Neural progenitor cell (in vitro differentiated cells): ENCODE data around the gene DRD1. TPM values are rescaled to one million over a fixed set of nuclear protein-coding genes. Genes with fewer than 3 reads are reported as not detected.

Experiments used
- DNase-seq: peaks from one replicate; pipeline ENCODE4 v3.0.0-alpha.2; 2016; ENCODE audit warnings: low spot score
- H2AFZ ChIP-seq: fragments of 200-600 bp; sonication (generic); replicated peaks from 2 replicates; pipeline ENCODE4 v1.6.1; 2016; ENCODE audit warnings: antibody characterized with exemption
- H3F3A ChIP-seq: fragments of 200-600 bp; sonication (generic); 2 replicates; pipeline ENCODE4 v1.6.1; 2016; ENCODE audit warnings: antibody characterized with exemption, low read depth
- H3K27ac ChIP-seq: fragments of 200-600 bp; sonication (generic); 2 replicates; pipeline ENCODE4 v1.5.1; 2016; ENCODE audit warnings: mild to moderate bottlenecking
- H3K27me3 ChIP-seq: fragments of 200-600 bp; sonication (generic); 2 replicates; pipeline ENCODE4 v1.6.1; 2016; ENCODE audit warnings: mild to moderate bottlenecking, moderate library complexity
- H3K36me3 ChIP-seq: fragments of 200-600 bp; sonication (generic); 2 replicates; pipeline ENCODE4 v1.5.1; 2016
- H3K4me1 ChIP-seq: fragments of 200-600 bp; sonication (generic); 2 replicates; pipeline ENCODE4 v1.6.1; 2016; ENCODE audit warnings: mixed run types
- H3K4me2 ChIP-seq: fragments of 200-600 bp; sonication (generic); 2 replicates; pipeline ENCODE4 v1.6.1; 2016
- H3K4me3 ChIP-seq: fragments of 200-600 bp; sonication (generic); 2 replicates; pipeline ENCODE4 v1.5.1; 2016
- H3K79me2 ChIP-seq: fragments of 200-600 bp; sonication (generic); 2 replicates; pipeline ENCODE4 v1.6.1; 2016; ENCODE audit warnings: low read depth
- H3K9ac ChIP-seq: fragments of 200-600 bp; sonication (generic); 2 replicates; pipeline ENCODE4 v1.6.1; 2016
- H3K9me3 ChIP-seq: fragments of 200-600 bp; sonication (generic); 2 replicates; pipeline ENCODE4 v1.5.1; 2016; ENCODE audit warnings: low read depth
- H4K20me1 ChIP-seq: fragments of 200-600 bp; sonication (generic); 2 replicates; pipeline ENCODE4 v1.6.1; 2016; ENCODE audit warnings: low read depth
- H3K27ac Mint-ChIP-seq: 3 replicates; pipeline ENCODE4 v1.8.0; 2021; ENCODE audit warnings: mixed read lengths
- H3K27me3 Mint-ChIP-seq: 2 replicates; pipeline ENCODE4 v1.8.0; 2022; ENCODE audit warnings: low read depth, mild to moderate bottlenecking, inconsistent platforms, moderate library complexity, mixed read lengths; ENCODE audit not compliant: insufficient read depth
- H3K36me3 Mint-ChIP-seq: 3 replicates; pipeline ENCODE4 v1.8.0; 2021; ENCODE audit warnings: mixed read lengths
- H3K4me1 Mint-ChIP-seq: 3 replicates; pipeline ENCODE4 v1.8.0; 2021; ENCODE audit warnings: mixed read lengths
- H3K4me3 Mint-ChIP-seq: 3 replicates; pipeline ENCODE4 v1.8.0; 2021; ENCODE audit warnings: mild to moderate bottlenecking, moderate library complexity, mixed read lengths
- H3K9me3 Mint-ChIP-seq: 3 replicates; pipeline ENCODE4 v1.8.0; 2020; ENCODE audit warnings: mixed read lengths
- EZH2 ChIP-seq: fragments of 200-600 bp; sonication (generic); IDR thresholded peaks from 2 replicates; pipeline ENCODE4 v1.6.1; 2017; ENCODE audit warnings: antibody characterized with exemption, mild to moderate bottlenecking, moderate library complexity
- EZH2phosphoT487 ChIP-seq: fragments of 200-600 bp; sonication (generic); IDR thresholded peaks from 2 replicates; pipeline ENCODE4 v1.6.1; 2017; ENCODE audit warnings: antibody characterized with exemption
- total RNA-seq: library from RNA; depleted of rRNA; stranded (reverse); fragments of >200 nt; gene quantifications from 2 replicates; pipeline ENCODE4 v1.2.3, GENCODE V29; 2015; ENCODE audit warnings: low replicate concordance
- TF ChIP-seq, protein P1 (sequence below): fragments of 200-600 bp; sonication (generic); IDR thresholded peaks from 2 replicates; pipeline ENCODE4 v1.5.1; 2017; ENCODE audit warnings: antibody characterized with exemption, mild to moderate bottlenecking

Gene DRD1
- total RNA-seq = 0.09 TPM in 1 of 2 replicates, not detected in the other

DNA sequence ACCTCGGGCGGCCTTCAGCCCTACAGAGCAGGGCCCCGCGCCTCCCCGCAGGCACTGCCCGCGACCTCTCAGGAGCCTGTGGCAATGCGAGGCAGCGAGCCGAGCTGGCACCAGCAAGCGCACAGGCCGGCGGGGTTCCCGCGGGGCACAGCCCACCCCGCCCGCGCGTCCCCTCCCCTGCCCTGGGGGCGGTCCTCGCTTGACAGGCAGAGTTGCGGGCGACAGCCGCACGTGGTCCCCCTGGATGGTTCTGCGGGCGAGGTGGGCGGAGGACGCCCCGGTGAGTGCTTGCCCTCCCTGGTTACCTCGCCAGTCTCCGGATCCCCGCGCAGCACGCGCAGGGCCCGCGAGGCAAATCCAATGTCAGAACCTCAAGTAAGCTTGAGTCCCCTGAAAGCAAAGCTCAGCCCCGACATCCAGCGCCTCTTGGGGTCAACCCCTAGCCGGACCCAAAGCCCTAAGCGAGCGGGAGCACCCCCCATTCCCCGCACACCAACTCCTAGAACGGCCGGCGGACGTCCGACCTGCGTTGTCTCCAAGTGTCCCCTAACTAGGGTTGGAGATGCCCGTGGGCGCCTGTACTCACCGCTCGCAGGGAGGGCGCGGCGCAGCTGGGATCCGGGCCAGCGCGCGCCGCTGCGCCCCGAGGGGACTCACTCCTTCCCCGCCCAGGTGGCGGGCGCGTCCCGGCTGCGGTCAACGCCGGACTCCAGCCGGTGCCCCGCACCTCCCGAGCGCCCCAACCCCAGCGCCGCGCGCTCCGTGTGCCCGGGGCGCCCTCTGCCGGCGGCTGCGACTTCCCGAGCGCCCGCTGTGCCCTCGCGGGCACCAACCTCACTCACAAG, at the start of gene DRD1:
DRD1 (minus strand) TSS at position 123 of the 845 bp plus-strand sequence. CDS start 1,083 bp downstream, outside the sequence.
- H3F3A ChIP-seq = peaks cover 11% of the 10 kb centered on the region
- H4K20me1 ChIP-seq = peaks cover 2% of the 10 kb centered on the region
- no peaks in the 10 kb centered on the region for H3K79me2 ChIP-seq
- peak within 1 kb of the TSS; percentile 93 for H3K4me2 ChIP-seq
- H3K4me1 ChIP-seq = peaks cover 27% of the 10 kb centered on the region
- H3K27ac ChIP-seq = no peak within 1 kb of the TSS
- no peaks in the 10 kb centered on the region for H3K36me3 ChIP-seq
- DNase-seq = peak; percentile 85
- H3K9ac ChIP-seq = no peak within 1 kb of the TSS
- no peaks in the 10 kb centered on the region for H3K9me3 Mint-ChIP-seq
- no peaks in the 10 kb centered on the region for H3K9me3 ChIP-seq
- H3K27me3 Mint-ChIP-seq = peaks cover 28% of the 10 kb centered on the region
- H3K4me3 Mint-ChIP-seq = peak within 1 kb of the TSS; percentile 82
- H3K4me1 Mint-ChIP-seq = peaks cover 22% of the 10 kb centered on the region
- H3K4me3 ChIP-seq = peak within 1 kb of the TSS; percentile 56
- H3K36me3 Mint-ChIP-seq = no peaks in the 10 kb centered on the region
- no peak within 1 kb of the TSS for H3K27ac Mint-ChIP-seq
- peaks cover 67% of the 10 kb centered on the region for H3K27me3 ChIP-seq
- peak within 1 kb of the TSS; percentile 58 for H2AFZ ChIP-seq
- TF ChIP-seq EZH2 = peak; percentile 91
- peak; percentile 70 for TF ChIP-seq EZH2phosphoT487
- TF ChIP-seq, protein P1, sequence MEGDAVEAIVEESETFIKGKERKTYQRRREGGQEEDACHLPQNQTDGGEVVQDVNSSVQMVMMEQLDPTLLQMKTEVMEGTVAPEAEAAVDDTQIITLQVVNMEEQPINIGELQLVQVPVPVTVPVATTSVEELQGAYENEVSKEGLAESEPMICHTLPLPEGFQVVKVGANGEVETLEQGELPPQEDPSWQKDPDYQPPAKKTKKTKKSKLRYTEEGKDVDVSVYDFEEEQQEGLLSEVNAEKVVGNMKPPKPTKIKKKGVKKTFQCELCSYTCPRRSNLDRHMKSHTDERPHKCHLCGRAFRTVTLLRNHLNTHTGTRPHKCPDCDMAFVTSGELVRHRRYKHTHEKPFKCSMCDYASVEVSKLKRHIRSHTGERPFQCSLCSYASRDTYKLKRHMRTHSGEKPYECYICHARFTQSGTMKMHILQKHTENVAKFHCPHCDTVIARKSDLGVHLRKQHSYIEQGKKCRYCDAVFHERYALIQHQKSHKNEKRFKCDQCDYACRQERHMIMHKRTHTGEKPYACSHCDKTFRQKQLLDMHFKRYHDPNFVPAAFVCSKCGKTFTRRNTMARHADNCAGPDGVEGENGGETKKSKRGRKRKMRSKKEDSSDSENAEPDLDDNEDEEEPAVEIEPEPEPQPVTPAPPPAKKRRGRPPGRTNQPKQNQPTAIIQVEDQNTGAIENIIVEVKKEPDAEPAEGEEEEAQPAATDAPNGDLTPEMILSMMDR = peak; percentile 89

DNA sequence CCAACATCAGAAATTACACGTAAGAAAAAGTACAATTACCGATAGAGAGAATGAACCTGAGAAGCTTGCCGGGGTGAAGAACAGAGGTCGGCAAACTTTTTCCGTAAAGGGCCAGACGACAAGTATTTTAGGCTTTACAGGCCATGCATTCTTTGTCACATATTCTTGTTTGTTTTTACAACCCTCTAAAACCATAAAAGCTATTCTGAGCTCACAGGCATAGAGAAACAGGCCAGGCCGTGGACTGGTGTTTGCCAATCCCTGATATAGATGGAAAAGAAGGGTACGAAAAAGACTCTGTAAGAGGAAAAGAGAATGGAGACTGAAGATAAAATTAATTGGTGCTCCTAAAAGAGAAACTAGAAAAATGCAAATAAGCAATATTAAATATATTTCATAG, 49.7 kb upstream of the DRD1 start:
- Histone ChIP-seq H4K20me1 (peaks cover 44% of the 10 kb centered on the region), H3K4me1 (no peaks in the 10 kb centered on the region), H3K9ac (no peak overlapping the region), H3K4me3 (no peak overlapping the region), H3K79me2 (peaks cover 57% of the 10 kb centered on the region), H3F3A (no peaks in the 10 kb centered on the region), H3K27ac (no peak overlapping the region), H3K36me3 (peaks cover 10% of the 10 kb centered on the region), H3K9me3 (no peaks in the 10 kb centered on the region), H3K27me3 (no peaks in the 10 kb centered on the region), H2AFZ (no peak overlapping the region), H3K4me2 (no peak overlapping the region)
- Mint-ChIP-seq H3K4me3 (no peak overlapping the region), H3K4me1 (no peaks in the 10 kb centered on the region), H3K27me3 (no peaks in the 10 kb centered on the region), H3K27ac (no peak overlapping the region), H3K36me3 (peaks cover 56% of the 10 kb centered on the region), H3K9me3 (no peaks in the 10 kb centered on the region)
- no peak for TF ChIP-seq EZH2phosphoT487
- TF ChIP-seq, protein P1 = no peak
- TF ChIP-seq EZH2 = no peak
- no peak for DNase-seq

DNA sequence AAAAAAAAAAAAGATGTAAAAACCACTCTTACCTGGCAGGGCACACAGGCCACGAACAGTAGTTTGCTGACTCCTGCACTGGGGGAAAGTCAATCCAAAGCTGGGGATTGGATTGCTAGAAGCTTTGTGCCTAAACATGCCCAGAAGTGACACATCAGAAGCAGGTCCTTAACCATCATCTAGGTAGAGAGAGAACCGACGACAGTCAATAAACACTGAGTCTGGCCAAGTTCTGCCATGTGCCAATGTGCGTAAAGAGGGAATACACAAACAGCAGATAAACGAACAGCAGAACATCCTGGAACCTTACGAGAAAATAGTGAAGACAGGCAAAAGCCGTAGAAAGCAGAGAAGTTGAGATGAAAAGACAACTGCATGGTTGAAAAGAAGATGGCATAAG, 49.3 kb upstream of the DRD1 start:
- H3K9ac ChIP-seq = no peak overlapping the region
- H3K4me2 ChIP-seq = no peak overlapping the region
- Mint-ChIP-seq H3K4me1 (no peaks in the 10 kb centered on the region), H3K27ac (no peak overlapping the region), H3K36me3 (peaks cover 56% of the 10 kb centered on the region), H3K9me3 (no peaks in the 10 kb centered on the region), H3K4me3 (no peak overlapping the region), H3K27me3 (no peaks in the 10 kb centered on the region)
- H3K9me3 ChIP-seq = no peaks in the 10 kb centered on the region
- no peaks in the 10 kb centered on the region for H3K27me3 ChIP-seq
- H3K79me2 ChIP-seq = peaks cover 62% of the 10 kb centered on the region
- peaks cover 48% of the 10 kb centered on the region for H4K20me1 ChIP-seq
- H3K4me3 ChIP-seq = no peak overlapping the region
- no peaks in the 10 kb centered on the region for H3F3A ChIP-seq
- TF ChIP-seq EZH2phosphoT487 = no peak
- TF ChIP-seq, protein P1 = no peak
- TF ChIP-seq EZH2 = no peak
- no peak overlapping the region for H3K27ac ChIP-seq
- no peak overlapping the region for H2AFZ ChIP-seq
- no peaks in the 10 kb centered on the region for H3K4me1 ChIP-seq
- DNase-seq = no peak
- peaks cover 10% of the 10 kb centered on the region for H3K36me3 ChIP-seq
